ENCODE results near the gene UPF1.

UPF1 gene

GRCh38 chr19:18832306-18833140 lies 764 bp downstream of the UPF1 start:
- Histone ChIP-seq H3K9ac (ENCODE audit: low read length) (peak overlapping the region; percentile 88), H3K9me3 (ENCODE audit: control insufficient read depth, low read length) (no peaks in the 10 kb centered on the region), H3K4me1 (ENCODE audit: control insufficient read depth, insufficient read depth, low read length) (peaks cover 31% of the 10 kb centered on the region), H3K4me3 (ENCODE audit: low read length) (peak overlapping the region; percentile 69), H3K27me3 (ENCODE audit: control insufficient read depth, insufficient read depth, low read length) (no peaks in the 10 kb centered on the region), H3K36me3 (ENCODE audit: control insufficient read depth, insufficient read depth, low read length) (no peaks in the 10 kb centered on the region)

GRCh38 chr19:18833141-18833476 lies 1.4 kb downstream of the UPF1 start:
- H3K36me3 ChIP-seq (ENCODE audit: control insufficient read depth, insufficient read depth, low read length) = no peaks in the 10 kb centered on the region
- H3K27me3 ChIP-seq (ENCODE audit: control insufficient read depth, insufficient read depth, low read length) = no peaks in the 10 kb centered on the region
- no peaks in the 10 kb centered on the region for H3K9me3 ChIP-seq (ENCODE audit: control insufficient read depth, low read length)
- peak overlapping the region; percentile 69 for H3K4me3 ChIP-seq (ENCODE audit: low read length)
- peak overlapping the region; percentile 88 for H3K9ac ChIP-seq (ENCODE audit: low read length)
- H3K4me1 ChIP-seq (ENCODE audit: control insufficient read depth, insufficient read depth, low read length) = peaks cover 33% of the 10 kb centered on the region

DNA sequence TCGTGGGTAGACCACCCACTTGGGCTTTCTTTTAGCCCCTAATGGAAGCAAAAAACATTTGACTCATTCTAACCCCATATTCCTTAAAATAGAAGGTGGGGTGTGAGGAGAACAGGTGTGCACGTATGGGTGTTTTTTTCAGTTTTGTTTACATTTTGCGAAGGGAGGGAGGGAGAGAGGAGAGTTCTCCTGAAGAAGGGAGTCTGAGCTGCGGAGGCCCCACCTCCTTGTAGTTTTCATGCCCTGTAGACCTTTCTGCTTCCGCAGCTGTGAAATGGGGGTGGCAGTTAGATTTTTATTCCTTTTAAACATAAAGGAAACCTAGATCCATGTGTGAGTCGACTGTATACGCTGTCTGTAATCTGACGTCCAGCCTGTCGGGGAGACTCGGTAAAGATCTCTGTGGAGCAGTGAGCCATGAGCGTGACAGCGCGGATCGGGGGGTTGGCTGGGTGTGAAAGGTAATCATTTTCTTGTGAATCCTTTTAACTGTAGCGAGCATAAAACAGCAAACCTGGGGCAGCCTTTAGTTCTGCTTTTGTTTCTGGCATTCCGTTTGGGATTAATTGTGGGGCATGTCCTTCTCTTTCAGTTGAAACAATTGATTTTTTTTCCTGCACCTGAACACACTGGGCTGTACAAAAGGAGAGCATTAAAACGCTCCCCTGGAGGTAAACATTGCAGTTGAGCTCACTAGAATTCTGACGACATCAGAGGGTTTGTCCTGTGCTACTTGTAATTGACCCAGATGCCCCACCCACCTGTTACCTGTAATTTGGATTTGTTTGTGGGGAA lies 2.3 kb downstream of the UPF1 start:
- Histone ChIP-seq H3K4me1 (ENCODE audit: control insufficient read depth, insufficient read depth, low read length) (peaks cover 39% of the 10 kb centered on the region), H3K4me3 (ENCODE audit: low read length) (peak overlapping the region; percentile 69), H3K27me3 (ENCODE audit: control insufficient read depth, insufficient read depth, low read length) (no peaks in the 10 kb centered on the region), H3K9me3 (ENCODE audit: control insufficient read depth, low read length) (no peaks in the 10 kb centered on the region), H3K36me3 (ENCODE audit: control insufficient read depth, insufficient read depth, low read length) (no peaks in the 10 kb centered on the region), H3K9ac (ENCODE audit: low read length) (peak overlapping the region; percentile 88)

DNA sequence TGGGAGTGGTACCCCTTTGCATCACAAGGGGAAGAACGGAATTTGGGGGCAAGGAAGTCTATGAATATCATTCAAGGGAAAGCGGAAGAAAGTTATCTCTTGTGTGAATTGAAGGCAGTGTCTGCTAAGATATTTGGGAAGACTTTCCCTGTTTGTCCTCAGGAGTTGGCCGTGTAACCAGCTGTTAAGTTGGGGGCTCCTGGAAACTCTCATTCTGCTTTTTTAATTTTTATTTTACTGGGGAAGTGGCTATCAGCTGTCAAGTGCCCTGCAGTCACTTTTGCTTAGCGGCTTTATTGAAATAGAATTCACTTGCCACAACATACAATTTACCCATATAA lies 2.9 kb downstream of the UPF1 start:
- H3K9me3 ChIP-seq (ENCODE audit: control insufficient read depth, low read length) = no peaks in the 10 kb centered on the region
- peaks cover 42% of the 10 kb centered on the region for H3K4me1 ChIP-seq (ENCODE audit: control insufficient read depth, insufficient read depth, low read length)
- H3K9ac ChIP-seq (ENCODE audit: low read length) = peak overlapping the region; percentile 88
- H3K36me3 ChIP-seq (ENCODE audit: control insufficient read depth, insufficient read depth, low read length) = no peaks in the 10 kb centered on the region
- peak overlapping the region; percentile 69 for H3K4me3 ChIP-seq (ENCODE audit: low read length)
- H3K27me3 ChIP-seq (ENCODE audit: control insufficient read depth, insufficient read depth, low read length) = no peaks in the 10 kb centered on the region

DNA sequence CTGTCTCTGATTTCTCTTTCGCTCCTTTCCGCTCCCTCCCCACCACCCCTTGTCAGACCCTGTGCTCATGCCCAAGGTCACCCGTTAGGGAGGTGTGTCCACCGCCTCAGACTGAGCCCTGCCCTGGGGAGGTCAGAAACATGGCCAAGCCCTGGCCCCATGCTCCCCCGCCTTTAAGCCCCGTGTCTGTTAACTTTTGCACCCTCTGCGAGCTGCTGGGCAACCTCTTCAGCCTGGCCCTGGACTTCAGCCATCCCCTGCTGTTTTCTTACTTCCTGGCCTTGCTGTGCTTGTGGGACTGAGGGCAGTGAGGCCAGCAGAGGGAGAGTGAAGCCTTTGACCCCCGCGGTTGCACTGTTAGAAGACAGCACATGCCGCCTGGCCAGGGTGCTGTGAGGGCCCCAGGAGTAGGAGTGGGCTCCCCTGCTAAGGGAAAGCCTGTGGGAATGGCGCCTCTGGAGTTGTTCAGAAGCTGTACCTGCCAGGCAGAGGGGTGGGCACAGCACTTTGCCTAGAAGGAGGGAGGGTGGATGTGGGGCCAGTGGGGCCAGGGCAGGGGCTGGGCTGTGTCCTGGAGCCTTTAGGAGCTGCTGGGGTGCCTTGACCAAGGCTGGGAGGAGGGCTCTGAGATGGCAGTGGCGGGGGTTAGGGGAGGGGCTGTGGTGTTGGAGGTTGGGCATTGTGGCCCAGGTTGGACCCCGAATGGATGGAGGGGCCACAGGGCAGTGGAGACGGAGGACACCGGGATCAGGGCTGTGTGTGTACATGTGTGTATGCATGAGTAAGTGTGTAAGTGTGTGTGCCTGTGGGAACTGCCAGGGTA lies 7.9 kb downstream of the UPF1 start:
- Histone ChIP-seq H3K4me1 (ENCODE audit: control insufficient read depth, insufficient read depth, low read length) (peaks cover 54% of the 10 kb centered on the region), H3K4me3 (ENCODE audit: low read length) (no peak overlapping the region), H3K9ac (ENCODE audit: low read length) (no peak overlapping the region), H3K27me3 (ENCODE audit: control insufficient read depth, insufficient read depth, low read length) (no peaks in the 10 kb centered on the region), H3K36me3 (ENCODE audit: control insufficient read depth, insufficient read depth, low read length) (no peaks in the 10 kb centered on the region), H3K9me3 (ENCODE audit: control insufficient read depth, low read length) (no peaks in the 10 kb centered on the region)

GRCh38 chr19:18840288-18841267 lies 8.8 kb downstream of the UPF1 start:
- H3K4me1 ChIP-seq (ENCODE audit: control insufficient read depth, insufficient read depth, low read length) = peaks cover 52% of the 10 kb centered on the region
- H3K9ac ChIP-seq (ENCODE audit: low read length) = no peak overlapping the region

DNA sequence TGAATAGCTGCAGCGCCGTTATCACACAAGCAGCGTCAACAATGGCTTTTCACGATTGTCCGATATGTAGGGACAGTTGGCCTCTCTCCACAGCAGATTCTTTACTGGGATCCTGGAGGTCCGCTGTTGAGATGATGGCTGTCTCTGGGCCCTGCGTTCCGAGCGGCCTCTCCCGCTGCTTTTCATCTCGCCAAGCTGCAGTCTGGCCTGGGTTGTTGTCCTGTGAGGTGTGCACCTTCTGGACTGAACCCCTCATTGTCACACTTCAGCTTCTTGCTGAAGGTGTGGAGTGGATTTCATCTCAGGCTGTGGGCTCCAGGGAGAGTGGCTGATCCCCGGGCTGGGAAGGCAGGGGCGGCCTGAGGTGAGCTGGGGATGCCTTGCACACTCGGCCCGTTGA lies 9.6 kb downstream of the UPF1 start:
- H3K9me3 ChIP-seq (ENCODE audit: control insufficient read depth, low read length) = no peaks in the 10 kb centered on the region
- H3K4me1 ChIP-seq (ENCODE audit: control insufficient read depth, insufficient read depth, low read length) = peaks cover 52% of the 10 kb centered on the region
- H3K4me3 ChIP-seq (ENCODE audit: low read length) = no peak overlapping the region
- no peak overlapping the region for H3K9ac ChIP-seq (ENCODE audit: low read length)
- H3K36me3 ChIP-seq (ENCODE audit: control insufficient read depth, insufficient read depth, low read length) = no peaks in the 10 kb centered on the region
- no peaks in the 10 kb centered on the region for H3K27me3 ChIP-seq (ENCODE audit: control insufficient read depth, insufficient read depth, low read length)

More at GRCh38 chr19:18840288-18841267, 8.8 kb downstream of the UPF1 start:
- Histone ChIP-seq H3K27me3 (ENCODE audit: control insufficient read depth, insufficient read depth, low read length) (no peaks in the 10 kb centered on the region), H3K4me3 (ENCODE audit: low read length) (no peak overlapping the region), H3K9me3 (ENCODE audit: control insufficient read depth, low read length) (no peaks in the 10 kb centered on the region), H3K36me3 (ENCODE audit: control insufficient read depth, insufficient read depth, low read length) (no peaks in the 10 kb centered on the region)

DNA sequence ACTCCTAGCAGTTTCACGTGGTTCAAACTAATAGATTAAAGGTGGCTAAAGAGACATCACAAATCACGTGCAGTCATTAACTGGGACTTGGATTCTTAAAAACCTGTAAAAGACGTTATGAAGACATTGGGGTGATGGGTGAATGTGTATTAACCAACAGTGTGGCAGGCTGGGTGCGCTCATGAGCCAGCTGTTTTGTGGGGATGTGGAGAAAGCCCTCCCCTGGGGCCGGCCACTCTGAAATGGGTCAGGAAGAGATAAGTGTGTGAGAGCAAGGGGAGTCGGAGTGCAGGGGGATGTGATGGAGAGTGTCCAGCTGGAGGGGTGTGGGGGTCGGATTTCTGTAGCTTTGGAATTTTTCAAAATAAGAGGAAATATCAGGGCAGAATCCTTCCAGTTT lies 10.4 kb downstream of the UPF1 start:
- no peaks in the 10 kb centered on the region for H3K36me3 ChIP-seq (ENCODE audit: control insufficient read depth, insufficient read depth, low read length)

DNA sequence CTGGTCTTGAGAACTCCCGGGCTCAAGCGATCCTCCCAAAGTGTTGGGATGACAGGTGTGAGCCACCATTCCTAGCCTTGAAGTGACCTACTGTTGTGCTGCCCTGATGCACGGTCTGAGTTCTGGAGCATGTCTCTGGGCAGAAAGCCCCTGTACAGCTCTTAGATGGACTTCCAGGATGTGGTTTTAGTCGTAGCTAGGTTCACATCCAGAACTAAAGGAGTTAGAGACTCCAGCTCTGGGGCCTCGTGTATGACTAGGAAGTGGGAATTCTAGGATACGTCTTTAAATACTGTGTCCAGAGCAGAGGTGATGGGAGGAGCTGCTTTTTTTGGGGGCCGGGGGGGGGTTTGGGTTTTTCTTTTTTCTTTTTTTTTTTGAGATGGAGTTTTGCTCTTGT lies 12.2 kb downstream of the UPF1 start:
- Histone ChIP-seq H3K27me3 (ENCODE audit: control insufficient read depth, insufficient read depth, low read length) (no peaks in the 10 kb centered on the region), H3K36me3 (ENCODE audit: control insufficient read depth, insufficient read depth, low read length) (peaks cover 13% of the 10 kb centered on the region), H3K4me1 (ENCODE audit: control insufficient read depth, insufficient read depth, low read length) (peaks cover 48% of the 10 kb centered on the region), H3K4me3 (ENCODE audit: low read length) (no peak overlapping the region), H3K9me3 (ENCODE audit: control insufficient read depth, low read length) (no peaks in the 10 kb centered on the region), H3K9ac (ENCODE audit: low read length) (no peak overlapping the region)

More for the DNA sequence above, 10.4 kb downstream of the UPF1 start:
- H3K4me3 ChIP-seq (ENCODE audit: low read length) = no peak overlapping the region
- no peak overlapping the region for H3K9ac ChIP-seq (ENCODE audit: low read length)
- peaks cover 49% of the 10 kb centered on the region for H3K4me1 ChIP-seq (ENCODE audit: control insufficient read depth, insufficient read depth, low read length)
- H3K27me3 ChIP-seq (ENCODE audit: control insufficient read depth, insufficient read depth, low read length) = no peaks in the 10 kb centered on the region
- no peaks in the 10 kb centered on the region for H3K9me3 ChIP-seq (ENCODE audit: control insufficient read depth, low read length)

- Histone ChIP-seq H3K9ac (ENCODE audit: low read length) (no peak overlapping the region), H3K9me3 (ENCODE audit: control insufficient read depth, low read length) (no peaks in the 10 kb centered on the region), H3K4me1 (ENCODE audit: control insufficient read depth, insufficient read depth, low read length) (peaks cover 50% of the 10 kb centered on the region)
These were observed 13.1 kb downstream of the UPF1 start for GRCh38 chr19:18844806-18845329.

GRCh38 chr19:18845961-18846360 lies 14.2 kb downstream of the UPF1 start:
- H3K4me1 ChIP-seq (ENCODE audit: control insufficient read depth, insufficient read depth, low read length) = peaks cover 44% of the 10 kb centered on the region
- H3K36me3 ChIP-seq (ENCODE audit: control insufficient read depth, insufficient read depth, low read length) = peaks cover 22% of the 10 kb centered on the region
- H3K9me3 ChIP-seq (ENCODE audit: control insufficient read depth, low read length) = no peaks in the 10 kb centered on the region
- H3K4me3 ChIP-seq (ENCODE audit: low read length) = no peak overlapping the region
- H3K27me3 ChIP-seq (ENCODE audit: control insufficient read depth, insufficient read depth, low read length) = no peaks in the 10 kb centered on the region
- H3K9ac ChIP-seq (ENCODE audit: low read length) = no peak overlapping the region

More at GRCh38 chr19:18844806-18845329, 13.1 kb downstream of the UPF1 start:
- Histone ChIP-seq H3K36me3 (ENCODE audit: control insufficient read depth, insufficient read depth, low read length) (peaks cover 13% of the 10 kb centered on the region), H3K27me3 (ENCODE audit: control insufficient read depth, insufficient read depth, low read length) (no peaks in the 10 kb centered on the region), H3K4me3 (ENCODE audit: low read length) (no peak overlapping the region)
